HG02973 (cell line): ENCODE data around the gene SMIM9.

Source experiments
- ATAC-seq: cut with Tn5 transposase; IDR thresholded peaks from one replicate; pipeline ENCODE4 v1.9.1; 2021; ENCODE audit warnings: moderate library complexity; ENCODE audit not compliant: unreplicated experiment

SMIM9 gene

DNA sequence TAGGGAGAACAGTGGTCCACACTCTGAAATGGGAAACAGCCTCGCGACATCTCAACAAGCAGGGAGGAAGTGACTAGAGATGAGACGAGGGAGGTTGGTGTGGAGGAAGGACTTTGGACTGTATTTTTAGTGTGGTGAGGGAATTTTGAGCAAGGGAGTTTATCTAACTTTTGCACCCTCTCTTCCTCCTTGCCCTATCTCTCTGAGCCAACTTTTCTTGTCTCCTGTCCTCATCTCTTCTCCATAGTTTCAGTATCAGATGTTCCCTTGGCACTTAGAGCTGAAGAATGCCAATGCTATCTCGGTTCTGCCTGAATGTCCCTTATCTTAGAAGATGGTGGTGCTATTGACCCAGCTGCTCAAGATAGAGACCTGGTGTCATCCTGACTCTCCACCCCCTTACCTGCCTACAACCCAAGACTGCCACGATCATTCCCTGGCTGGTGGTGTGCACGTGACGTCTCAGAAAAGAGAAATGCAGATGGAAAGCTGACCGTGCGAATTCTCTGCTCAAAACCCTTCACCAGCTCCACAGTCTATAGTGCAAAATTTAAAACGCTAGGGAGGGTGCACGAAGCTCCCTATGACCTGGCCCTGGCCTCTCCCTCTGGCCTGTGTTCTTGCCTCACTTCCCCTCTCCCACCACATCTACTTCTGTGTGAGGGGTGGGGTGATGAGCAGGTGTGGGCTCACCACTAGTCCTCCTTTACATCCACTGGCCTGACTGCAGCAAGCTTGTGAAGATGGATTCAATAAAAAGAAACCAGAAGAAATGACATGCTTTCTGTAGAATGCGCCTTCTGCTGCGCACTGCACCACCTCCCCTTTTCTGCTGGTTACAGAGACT, 50.1 kb downstream of the SMIM9 start:
- ATAC-seq: no peak

GRCh38 chrX:154780968-154781367, 53.5 kb downstream of the SMIM9 start:
- no peak for ATAC-seq

DNA sequence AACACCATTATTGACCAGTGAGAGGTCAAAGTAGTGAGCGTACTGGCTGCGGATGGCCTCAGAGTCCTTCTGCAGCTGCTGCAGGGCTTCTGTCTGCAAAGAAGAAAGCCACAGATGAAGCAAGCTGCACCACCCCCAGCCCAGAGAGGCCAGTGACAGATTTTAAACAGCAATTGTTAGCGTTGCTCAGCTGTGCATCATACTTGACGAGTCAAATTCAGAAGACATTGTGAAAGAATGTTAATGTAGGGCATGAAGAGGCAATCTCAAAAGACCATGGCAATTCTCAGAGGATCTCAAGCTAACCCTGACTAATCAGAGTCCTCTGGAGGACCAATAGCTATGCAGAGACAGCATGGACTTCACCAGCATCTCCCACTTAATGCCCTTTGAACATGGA, 55.2 kb downstream of the SMIM9 start:
- no peak for ATAC-seq

- ATAC-seq: no peak
Observed at GRCh38 chrX:154776753-154777152, 57.7 kb downstream of the SMIM9 start.

GRCh38 chrX:154775419-154776349, 58.8 kb downstream of the SMIM9 start:
- no peak for ATAC-seq

DNA sequence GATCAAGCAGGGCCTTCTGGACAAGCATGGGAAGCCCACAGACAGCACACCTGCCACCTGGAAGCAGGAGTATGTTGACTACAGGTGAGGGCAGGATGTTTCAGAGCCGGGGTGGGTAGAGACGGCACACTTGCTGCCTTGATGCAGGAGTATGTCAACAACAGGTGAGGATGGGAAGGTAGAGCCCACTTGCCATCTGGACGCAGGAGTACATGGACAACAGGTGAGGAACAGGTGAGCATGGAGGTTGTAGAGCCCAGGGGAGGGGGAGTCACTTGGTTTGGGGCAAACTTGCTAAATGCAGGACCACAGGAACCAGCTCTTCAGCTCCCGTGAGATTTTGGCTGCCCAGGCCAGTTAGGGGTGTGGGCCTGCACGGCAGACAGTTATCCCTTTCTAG, 59.8 kb downstream of the SMIM9 start:
- no peak for ATAC-seq
